Naive thymus-derived CD8-positive, alpha-beta T cell (primary cell): ENCODE data around the gene RPS6KA3. TPM values are rescaled to one million over a fixed set of nuclear protein-coding genes. Genes with fewer than 3 reads are reported as not detected.
A peak's percentile ranks its signal among the peaks of the same experiment; 100 is the strongest.

ENCODE experiments used
- ATAC-seq, 2 donors: fragments of 150-1000 bp; cut with Tn5 transposase in 1 of 2; sonication (Bioruptor Pico), chemical (Tn5 transposase) in 1 of 2; 1 replicate in 1 of 2; 2 replicates in 1 of 2; pipeline ENCODE4 v1.10.0; 2021; ENCODE audit warnings: mild to moderate bottlenecking in 2 of 2, moderate library complexity in 2 of 2
- POLR2A ChIA-PET: fragments of 350-600 bp; sonication (Branson Sonifier 250); formaldehyde crosslinking; loops from one replicate; lab custom pipeline; 2021; ENCODE audit warnings: antibody characterized with exemption; lab: Charles Lee
- DNase-seq, 10 donors: peaks; one replicate each; pipeline versions ENCODE4 v3.0.0 to v3.0.0-alpha.2; 2020 to 2022
- H3K27ac Mint-ChIP-seq, 10 donors: one replicate each; pipeline ENCODE4 v1.8.0; 2020 to 2022; ENCODE audit warnings: mild to moderate bottlenecking in 10 of 10, mixed read lengths in 10 of 10, moderate library complexity in 4 of 10, inconsistent platforms in 1 of 10
- H3K27me3 Mint-ChIP-seq, 5 donors: one replicate each; pipeline ENCODE4 v1.8.0; 2021 to 2022; ENCODE audit warnings: mixed read lengths in 5 of 5
- H3K36me3 Mint-ChIP-seq, 3 donors: one replicate each; pipeline ENCODE4 v1.8.0; 2020 to 2022; ENCODE audit warnings: mixed read lengths in 3 of 3, mild to moderate bottlenecking in 2 of 3, inconsistent platforms in 1 of 3
- H3K4me1 Mint-ChIP-seq, 4 donors: one replicate each; pipeline ENCODE4 v1.8.0; 2021 to 2022; ENCODE audit warnings: mixed read lengths in 4 of 4
- H3K4me3 Mint-ChIP-seq, 10 donors: one replicate each; pipeline ENCODE4 v1.8.0; 2020 to 2022; ENCODE audit warnings: mild to moderate bottlenecking in 10 of 10, mixed read lengths in 10 of 10, moderate library complexity in 6 of 10, inconsistent platforms in 1 of 10
- H3K9me3 Mint-ChIP-seq, 9 donors: one replicate each; pipeline ENCODE4 v1.8.0; 2020 to 2022; ENCODE audit warnings: mixed read lengths in 9 of 9, mild to moderate bottlenecking in 3 of 9, inconsistent platforms in 1 of 9, moderate library complexity in 1 of 9
- polyA plus RNA-seq, 3 donors: library from polyadenylated mRNA; unstranded; fragments of 300-500 nt; fragmentation: Illumina TruSeq; gene quantifications; one replicate each; pipeline ENCODE4 v1.2.3, GENCODE V29; 2021
- total RNA-seq, 8 experiments: library from RNA in 2 of 8; stranded (reverse) in 2 of 8; gene quantifications; one replicate each; pipeline ENCODE4 v1.2.3 and lab custom pipeline; 2021 to 2026

RPS6KA3 gene
- total RNA-seq: 10 to 100 TPM; 95.1 to 97.8 TPM
- 10 to 100 TPM; 27.5 to 51.8 (median 51.5) TPM for polyA plus RNA-seq
- total RNA-seq (lab: John Stamatoyannopoulos, UW): 162 to 275 (median 243) reads per million in 6 experiments

DNA sequence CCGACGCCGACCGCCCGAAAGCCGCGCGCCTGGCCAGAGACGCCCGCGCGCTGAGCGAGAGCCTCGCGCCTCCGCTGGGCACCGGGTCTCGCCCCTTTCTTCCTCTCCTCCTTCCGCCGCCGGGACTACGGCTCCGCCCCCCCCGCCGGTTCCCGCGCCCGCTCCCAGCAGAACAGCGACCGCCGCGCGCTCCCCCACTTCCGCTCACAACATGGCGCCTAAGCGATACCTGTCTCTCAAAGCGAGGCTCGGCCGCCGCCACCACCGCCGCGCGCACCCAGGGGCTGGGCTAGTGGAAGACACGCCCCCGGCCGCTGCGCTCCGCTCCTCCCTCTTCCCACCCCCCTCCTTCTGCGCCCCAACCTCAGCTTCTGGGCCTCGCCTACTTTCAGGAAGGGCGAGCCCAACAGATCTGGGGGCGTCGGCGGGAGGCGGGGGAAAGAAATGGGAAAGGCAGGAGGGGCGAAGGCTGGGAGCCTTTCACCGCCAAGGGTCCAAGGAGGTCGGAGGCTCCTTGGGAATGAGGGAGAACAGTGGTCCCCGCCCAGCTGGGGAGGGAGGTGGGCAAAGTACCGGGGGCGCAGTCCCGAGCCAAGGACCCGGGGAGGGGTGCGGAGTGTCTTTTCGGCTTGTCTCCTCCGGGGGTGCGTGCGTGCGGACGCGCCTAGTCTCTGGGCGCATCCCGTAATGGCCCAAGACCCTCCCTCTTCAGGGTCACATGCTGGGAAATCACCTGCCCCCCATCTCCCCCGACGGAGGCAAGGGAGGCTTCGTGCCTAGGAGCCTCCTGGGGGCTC lies at the start of gene RPS6KA3:
RPS6KA3 (minus strand) TSS at position 100 of the 797 bp plus-strand sequence. CDS start 277 bp downstream, outside the sequence.
- peaks cover 2 to 23% (median 10%) of the 10 kb centered on the region in 4 donors for H3K4me1 Mint-ChIP-seq
- POLR2A ChIA-PET: interaction anchor here (0.6 to 1.6 kb wide), 5 partner anchors 11 to 1171 kb away, joined by 3 to 4 read pairs (median 3); no protein-coding TSS in a partner anchor
- peak within 1 kb of the TSS; percentile 93 to 96 (median 95) for H3K27ac Mint-ChIP-seq
- H3K9me3 Mint-ChIP-seq: no peaks in the 10 kb centered on the region
- H3K36me3 Mint-ChIP-seq: no peaks in the 10 kb centered on the region
- ATAC-seq: peak; percentile 79 to 80
- peak within 1 kb of the TSS; percentile 90 to 98 (median 96) for H3K4me3 Mint-ChIP-seq
- H3K27me3 Mint-ChIP-seq: no peaks in the 10 kb centered on the region
- peak; percentile 83 to 95 (median 88) for DNase-seq

DNA sequence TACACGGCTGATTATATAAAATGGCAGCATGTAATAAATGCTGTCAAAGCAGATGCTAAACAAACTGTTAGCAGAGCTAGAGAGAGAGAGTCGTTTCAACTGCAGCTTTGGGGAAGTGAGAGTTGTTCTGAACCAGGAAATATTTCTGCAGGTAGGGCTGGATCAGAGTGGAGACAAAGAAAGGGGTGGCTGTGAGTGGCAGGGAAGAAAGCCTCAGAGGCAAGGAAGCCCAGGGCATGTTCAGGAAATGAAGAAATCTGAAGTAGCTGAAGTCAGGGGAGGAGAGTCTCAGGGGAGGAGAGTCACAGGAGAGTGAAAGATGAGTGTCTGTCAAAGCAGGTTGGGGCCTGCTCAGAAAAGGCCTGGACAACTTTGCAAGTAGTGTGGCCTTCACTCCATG lies 48.4 kb upstream of the RPS6KA3 start:
- POLR2A ChIA-PET: no interaction called here
- Mint-ChIP-seq H3K36me3 (no peaks in the 10 kb centered on the region), H3K4me3 (no peak overlapping the region), H3K27me3 (no peaks in the 10 kb centered on the region), H3K9me3 (peaks cover 0 to 3% (median 0%) of the 10 kb centered on the region in 9 donors), H3K27ac (peak overlapping the region in 7 of 10 donors; percentile 4 to 90 (median 67)), H3K4me1 (peaks cover 21 to 27% (median 24%) of the 10 kb centered on the region in 4 donors)
- ATAC-seq (no peak), DNase-seq (no peak)

DNA sequence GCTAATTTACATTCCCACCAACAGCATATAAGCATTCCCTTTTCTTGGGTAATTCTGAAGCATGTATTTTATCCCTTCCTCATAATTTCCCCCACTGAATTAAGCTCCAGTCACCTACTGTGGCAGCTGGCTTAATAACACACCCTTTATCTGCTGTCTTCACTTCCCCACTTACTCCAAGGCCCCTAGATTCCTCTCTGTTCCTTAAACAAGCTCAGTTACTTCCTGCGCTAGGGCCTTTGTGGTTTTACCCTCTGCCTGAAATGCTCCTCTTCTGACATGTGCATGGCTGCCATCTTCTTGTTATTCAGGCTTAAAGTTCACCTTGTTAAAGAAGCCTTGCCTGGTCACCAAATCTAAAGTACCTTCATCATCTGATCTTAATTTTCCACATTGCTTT lies 47.2 kb upstream of the RPS6KA3 start:
- peaks cover 0 to 3% (median 0%) of the 10 kb centered on the region in 9 donors for H3K9me3 Mint-ChIP-seq
- H3K4me3 Mint-ChIP-seq: no peak overlapping the region
- DNase-seq: no peak
- no peak for ATAC-seq
- H3K27ac Mint-ChIP-seq: peak overlapping the region in 1 of 10 donors; percentile 29
- no peaks in the 10 kb centered on the region for H3K36me3 Mint-ChIP-seq
- POLR2A ChIA-PET: no interaction called here
- peaks cover 19 to 22% (median 21%) of the 10 kb centered on the region in 4 donors for H3K4me1 Mint-ChIP-seq
- H3K27me3 Mint-ChIP-seq: no peaks in the 10 kb centered on the region

- no peaks in the 10 kb centered on the region for H3K27me3 Mint-ChIP-seq
- POLR2A ChIA-PET: no interaction called here
- DNase-seq (no peak), ATAC-seq (no peak)
- no peaks in the 10 kb centered on the region for H3K36me3 Mint-ChIP-seq
- H3K4me3 Mint-ChIP-seq: no peak overlapping the region
- H3K27ac Mint-ChIP-seq: no peak overlapping the region
- peaks cover 15 to 21% (median 18%) of the 10 kb centered on the region in 4 donors for H3K4me1 Mint-ChIP-seq
- peaks cover 0 to 3% (median 0%) of the 10 kb centered on the region in 9 donors for H3K9me3 Mint-ChIP-seq
Measured at GRCh38 chrX:20312018-20312417, 45.3 kb upstream of the RPS6KA3 start.

GRCh38 chrX:20311505-20311904 lies 44.8 kb upstream of the RPS6KA3 start:
- ATAC-seq (no peak), DNase-seq (no peak)
- no peaks in the 10 kb centered on the region for H3K36me3 Mint-ChIP-seq
- H3K4me3 Mint-ChIP-seq: no peak overlapping the region
- H3K27ac Mint-ChIP-seq: no peak overlapping the region
- H3K27me3 Mint-ChIP-seq: no peaks in the 10 kb centered on the region
- peaks cover 14 to 21% (median 18%) of the 10 kb centered on the region in 4 donors for H3K4me1 Mint-ChIP-seq
- H3K9me3 Mint-ChIP-seq: no peaks in the 10 kb centered on the region
- POLR2A ChIA-PET: no interaction called here

DNA sequence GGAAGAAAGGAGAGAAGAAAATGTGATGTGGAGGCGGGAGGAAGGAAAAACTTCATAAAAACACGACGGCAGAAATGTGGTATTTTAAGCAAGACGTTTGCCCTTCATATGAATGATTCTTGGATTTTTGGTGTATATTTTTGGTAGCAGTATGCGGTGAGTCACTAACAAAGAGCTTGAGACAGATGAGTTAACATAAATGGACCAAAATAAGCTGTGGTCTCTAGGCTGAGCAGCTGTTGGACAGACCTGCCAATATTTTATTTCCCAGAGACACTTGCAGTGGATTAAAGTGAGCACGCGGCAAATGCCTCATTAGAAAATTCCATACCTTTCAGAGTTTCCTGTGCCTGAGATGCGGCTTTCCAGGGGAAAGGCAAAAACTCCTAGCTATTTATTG lies 43.1 kb upstream of the RPS6KA3 start:
- H3K4me1 Mint-ChIP-seq: peaks cover 4 to 13% (median 9%) of the 10 kb centered on the region in 4 donors
- DNase-seq: no peak
- POLR2A ChIA-PET: no interaction called here
- peak overlapping the region in 1 of 10 donors; percentile 17 for H3K27ac Mint-ChIP-seq
- H3K4me3 Mint-ChIP-seq: no peak overlapping the region
- peaks cover 0 to 1% (median 0%) of the 10 kb centered on the region in 9 donors for H3K9me3 Mint-ChIP-seq
- H3K27me3 Mint-ChIP-seq: no peaks in the 10 kb centered on the region
- no peak for ATAC-seq
- H3K36me3 Mint-ChIP-seq: no peaks in the 10 kb centered on the region

DNA sequence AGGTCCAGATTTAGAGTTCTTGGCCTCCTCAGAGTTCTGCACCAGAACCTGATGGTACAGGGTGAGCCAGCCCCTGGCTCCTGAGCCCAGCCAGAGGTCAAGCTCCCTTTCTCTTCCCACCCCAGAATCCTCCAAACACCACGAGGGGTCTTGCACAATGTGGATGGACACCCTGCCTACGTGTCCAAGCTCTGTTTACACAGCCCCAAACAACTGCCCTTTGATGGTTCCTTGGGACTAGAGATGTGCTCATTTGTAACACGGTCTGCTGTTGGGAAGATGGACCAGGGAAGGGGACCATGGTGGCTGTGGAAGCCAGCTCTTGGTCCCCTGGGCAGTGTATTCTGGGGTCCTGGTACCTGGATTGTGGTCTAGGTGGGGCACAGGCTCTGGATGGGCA lies 40.0 kb upstream of the RPS6KA3 start:
- DNase-seq: no peak
- H3K4me3 Mint-ChIP-seq: no peak overlapping the region
- POLR2A ChIA-PET: no interaction called here

DNA sequence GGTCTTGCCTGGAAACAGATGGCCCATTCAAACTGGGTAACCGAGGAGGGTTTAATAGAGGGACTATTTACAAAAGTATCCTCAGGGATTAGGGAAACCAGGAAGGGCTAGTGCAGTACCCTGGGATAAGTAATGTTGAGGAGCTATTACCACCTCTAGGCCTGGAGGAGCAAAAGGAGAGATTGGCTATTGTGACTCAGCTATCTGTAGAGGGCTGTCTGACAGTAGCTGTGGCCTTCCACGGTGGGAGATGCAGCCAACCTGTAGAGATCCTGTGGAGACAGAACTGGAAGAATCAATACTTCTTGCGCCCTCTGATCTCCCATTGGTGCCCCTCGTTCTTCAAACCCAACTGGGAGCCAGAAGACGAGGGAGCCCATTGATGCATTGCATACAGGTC lies 34.1 kb upstream of the RPS6KA3 start:
- Mint-ChIP-seq H3K4me3 (no peak overlapping the region), H3K36me3 (no peaks in the 10 kb centered on the region), H3K27ac (peak overlapping the region in 1 of 10 donors; percentile 49), H3K9me3 (peaks cover 0 to 1% (median 0%) of the 10 kb centered on the region in 9 donors), H3K27me3 (peaks cover 0 to 2% (median 0%) of the 10 kb centered on the region in 5 donors), H3K4me1 (peaks cover 0 to 9% (median 5%) of the 10 kb centered on the region in 4 donors)
- no peak for ATAC-seq
- DNase-seq: no peak
- POLR2A ChIA-PET: no interaction called here

More for the DNA sequence above, 40.0 kb upstream of the RPS6KA3 start:
- peaks cover 0 to 5% (median 2%) of the 10 kb centered on the region in 4 donors for H3K4me1 Mint-ChIP-seq
- no peaks in the 10 kb centered on the region for H3K27me3 Mint-ChIP-seq
- no peak overlapping the region for H3K27ac Mint-ChIP-seq
- peaks cover 0 to 1% (median 0%) of the 10 kb centered on the region in 9 donors for H3K9me3 Mint-ChIP-seq
- no peak for ATAC-seq
- H3K36me3 Mint-ChIP-seq: no peaks in the 10 kb centered on the region

DNA sequence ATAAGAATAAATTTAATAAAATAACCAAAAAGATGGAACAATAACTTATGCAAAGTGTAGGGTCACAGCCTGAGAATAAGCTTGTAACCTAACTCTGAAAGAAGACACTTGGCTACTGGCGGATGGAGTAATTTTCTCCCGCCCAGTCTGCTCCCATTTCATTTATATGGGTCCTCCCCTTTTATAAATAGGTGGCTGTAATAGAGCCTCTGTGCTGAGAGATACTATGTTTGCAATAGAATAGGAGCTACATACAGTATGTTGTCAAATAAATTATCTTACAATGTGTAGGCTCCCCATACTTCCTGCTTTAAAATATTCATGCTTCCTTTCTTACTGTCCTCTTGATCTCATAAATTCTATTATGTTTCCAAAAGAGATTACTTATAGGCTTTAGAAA lies 28.2 kb upstream of the RPS6KA3 start:
- DNase-seq (no peak), ATAC-seq (no peak)
- Mint-ChIP-seq H3K27ac (no peak overlapping the region), H3K27me3 (peaks cover 0 to 2% (median 0%) of the 10 kb centered on the region in 5 donors), H3K36me3 (no peaks in the 10 kb centered on the region), H3K4me1 (peaks cover 0 to 9% (median 6%) of the 10 kb centered on the region in 4 donors), H3K4me3 (no peak overlapping the region), H3K9me3 (no peaks in the 10 kb centered on the region)
- POLR2A ChIA-PET: no interaction called here

- no peak for DNase-seq
- no peak for ATAC-seq
- POLR2A ChIA-PET: no interaction called here
- no peaks in the 10 kb centered on the region for H3K9me3 Mint-ChIP-seq
- H3K36me3 Mint-ChIP-seq: no peaks in the 10 kb centered on the region
- H3K27ac Mint-ChIP-seq: no peak overlapping the region
- no peak overlapping the region for H3K4me3 Mint-ChIP-seq
- peaks cover 0 to 9% (median 6%) of the 10 kb centered on the region in 4 donors for H3K4me1 Mint-ChIP-seq
- peaks cover 0 to 2% (median 0%) of the 10 kb centered on the region in 5 donors for H3K27me3 Mint-ChIP-seq
Measured at GRCh38 chrX:20294284-20294683, 27.6 kb upstream of the RPS6KA3 start.

- Mint-ChIP-seq H3K4me1 (peaks cover 0 to 2% (median 0%) of the 10 kb centered on the region in 4 donors), H3K27me3 (no peaks in the 10 kb centered on the region), H3K4me3 (no peak overlapping the region), H3K36me3 (peaks cover 0 to 12% (median 0%) of the 10 kb centered on the region in 3 donors), H3K9me3 (peaks cover 0 to 22% (median 2%) of the 10 kb centered on the region in 9 donors), H3K27ac (no peak overlapping the region)
- no peak for DNase-seq
- no peak for ATAC-seq
- POLR2A ChIA-PET: no interaction called here
Measured at GRCh38 chrX:20285511-20285910, 18.8 kb upstream of the RPS6KA3 start.

DNA sequence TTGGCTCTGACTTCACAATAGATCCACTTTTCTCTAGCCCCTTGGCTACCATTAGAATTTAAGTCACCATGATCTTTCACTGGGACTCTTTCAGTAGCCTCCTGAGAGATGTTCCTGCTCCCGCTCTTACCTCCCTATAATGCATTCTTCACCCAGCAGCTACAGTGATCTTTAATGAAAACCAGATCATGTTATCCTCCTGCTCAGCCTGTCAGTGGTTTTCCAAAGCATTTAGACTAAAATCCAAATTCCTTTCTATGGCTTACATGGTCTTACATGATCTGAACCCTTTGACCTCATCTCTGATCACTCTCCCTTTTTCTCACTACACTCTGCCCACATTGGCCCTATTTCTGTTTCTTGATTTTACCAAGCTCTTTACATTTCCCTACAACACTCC lies 18.3 kb upstream of the RPS6KA3 start:
- DNase-seq (no peak), ATAC-seq (no peak)
- H3K9me3 Mint-ChIP-seq: peaks cover 0 to 22% (median 2%) of the 10 kb centered on the region in 9 donors
- no peaks in the 10 kb centered on the region for H3K27me3 Mint-ChIP-seq
- H3K36me3 Mint-ChIP-seq: peaks cover 0 to 12% (median 0%) of the 10 kb centered on the region in 3 donors
- H3K4me3 Mint-ChIP-seq: no peak overlapping the region
- peaks cover 0 to 2% (median 0%) of the 10 kb centered on the region in 4 donors for H3K4me1 Mint-ChIP-seq
- POLR2A ChIA-PET: no interaction called here
- no peak overlapping the region for H3K27ac Mint-ChIP-seq

DNA sequence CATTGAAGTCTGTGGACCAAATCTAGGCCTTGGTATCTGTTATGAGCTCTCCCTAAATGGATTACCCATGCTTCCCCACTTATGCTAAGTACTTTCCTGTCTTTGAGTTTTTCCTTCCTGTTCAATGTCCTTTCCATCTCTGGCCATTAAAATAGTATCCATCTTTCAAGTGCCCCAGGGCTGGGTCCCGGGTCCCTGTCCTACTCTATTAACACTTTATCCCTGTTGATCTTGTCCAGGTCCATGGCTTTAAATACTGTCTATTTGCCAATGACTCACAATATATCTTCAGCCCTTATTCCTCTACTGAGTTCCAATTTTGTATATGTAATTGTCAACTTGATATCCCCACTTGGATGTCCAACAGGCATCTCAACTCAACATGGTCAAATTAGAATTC lies 17.7 kb upstream of the RPS6KA3 start:
- POLR2A ChIA-PET: no interaction called here
- Mint-ChIP-seq H3K27ac (peak overlapping the region in 1 of 10 donors; percentile 24), H3K4me1 (peaks cover 0 to 2% (median 0%) of the 10 kb centered on the region in 4 donors), H3K9me3 (peaks cover 0 to 22% (median 2%) of the 10 kb centered on the region in 9 donors), H3K36me3 (peaks cover 0 to 12% (median 0%) of the 10 kb centered on the region in 3 donors), H3K4me3 (no peak overlapping the region), H3K27me3 (no peaks in the 10 kb centered on the region)
- DNase-seq (no peak), ATAC-seq (no peak)
